ENCODE measurements around the gene BABAM2. TPM values are rescaled to one million over a fixed set of nuclear protein-coding genes. Genes with fewer than 3 reads are reported as not detected.

BABAM2 gene
- total RNA-seq, 1 experiment from 2014 or later, result 46.1 TPM

GRCh38 chr2:28068527-28068926 is 178.0 kb downstream of the BABAM2 start:
- CTCF ChIA-PET, result no interaction called here
- Histone ChIP-seq H3K27ac (no peak overlapping the region), H3K4me2 (no peak overlapping the region), H3K4me1 (replicated peaks; ENCODE audit: insufficient read depth) (no peaks in the 10 kb centered on the region), H3K4me3 (no peak overlapping the region), H3K9me2 (ENCODE audit: insufficient read depth) (no peaks in the 10 kb centered on the region), H3F3A (ENCODE audit: insufficient read depth, low read depth) (peaks cover 8% of the 10 kb centered on the region; the same call in 1 of the 2 replicates), H4K20me1 (ENCODE audit: insufficient read depth) (no peaks in the 10 kb centered on the region), H3K36me3 (ENCODE audit: low read depth) (no peaks in the 10 kb centered on the region), H3K9me3 (ENCODE audit: insufficient read depth, low read depth) (no peaks in the 10 kb centered on the region), H3K79me2 (ENCODE audit: low read depth) (no peaks in the 10 kb centered on the region), H3K27me3 (ENCODE audit: insufficient read depth, low read depth) (no peaks in the 10 kb centered on the region), H2AFZ (no peak overlapping the region)
- no TSS peak for BruUV-seq (replicated peaks)
- intact Hi-C loops (cut with micrococcal nuclease; ENCODE audit: unreplicated experiment), result no loop called here
- DNase-seq, result no peak
- TF ChIP-seq EZH2 (IDR thresholded peaks at IDR 0.05; ENCODE audit: low read depth) (no peak), CTCF (conservative IDR thresholded peaks at IDR 0.05) (no peak)
- POLR2A ChIA-PET (ENCODE audit: unreplicated experiment), result no interaction called here

GRCh38 chr2:28071221-28071620 is 180.7 kb downstream of the BABAM2 start:
- CTCF ChIA-PET, result no interaction called here
- Histone ChIP-seq H3K27ac (no peak overlapping the region), H3K36me3 (ENCODE audit: low read depth) (no peaks in the 10 kb centered on the region), H3K4me1 (replicated peaks; ENCODE audit: insufficient read depth) (no peaks in the 10 kb centered on the region), H2AFZ (no peak overlapping the region), H3K9me3 (ENCODE audit: insufficient read depth, low read depth) (no peaks in the 10 kb centered on the region), H3F3A (ENCODE audit: insufficient read depth, low read depth) (peaks cover 8% of the 10 kb centered on the region; the same call in 1 of the 2 replicates), H3K4me3 (no peak overlapping the region), H4K20me1 (ENCODE audit: insufficient read depth) (no peaks in the 10 kb centered on the region), H3K27me3 (ENCODE audit: insufficient read depth, low read depth) (no peaks in the 10 kb centered on the region), H3K79me2 (ENCODE audit: low read depth) (no peaks in the 10 kb centered on the region), H3K4me2 (no peak overlapping the region), H3K9me2 (ENCODE audit: insufficient read depth) (no peaks in the 10 kb centered on the region)
- BruUV-seq (replicated peaks), result no TSS peak
- no peak for DNase-seq
- intact Hi-C loops (cut with micrococcal nuclease; ENCODE audit: unreplicated experiment), result no loop called here
- POLR2A ChIA-PET (ENCODE audit: unreplicated experiment), result no interaction called here
- no peak for TF ChIP-seq EZH2 (IDR thresholded peaks at IDR 0.05; ENCODE audit: low read depth)
- TF ChIP-seq CTCF (conservative IDR thresholded peaks at IDR 0.05), result no peak

GRCh38 chr2:28074137-28074536 is 183.6 kb downstream of the BABAM2 start:
- intact Hi-C loops (cut with micrococcal nuclease; ENCODE audit: unreplicated experiment), result no loop called here
- H2AFZ ChIP-seq, result no peak overlapping the region
- CTCF ChIA-PET, result no interaction called here
- no peaks in the 10 kb centered on the region for H3F3A ChIP-seq (ENCODE audit: insufficient read depth, low read depth)
- no peaks in the 10 kb centered on the region; the same call in 1 of the 2 replicates for H3K9me2 ChIP-seq (ENCODE audit: insufficient read depth)
- DNase-seq, result no peak
- H3K9me3 ChIP-seq (ENCODE audit: insufficient read depth, low read depth), result no peaks in the 10 kb centered on the region
- no peaks in the 10 kb centered on the region for H3K4me1 ChIP-seq (replicated peaks; ENCODE audit: insufficient read depth)
- no peaks in the 10 kb centered on the region for H3K27me3 ChIP-seq (ENCODE audit: insufficient read depth, low read depth)
- BruUV-seq (replicated peaks), result no TSS peak
- H3K79me2 ChIP-seq (ENCODE audit: low read depth), result no peaks in the 10 kb centered on the region
- H3K4me2 ChIP-seq, result no peak overlapping the region
- POLR2A ChIA-PET (ENCODE audit: unreplicated experiment), result no interaction called here
- TF ChIP-seq EZH2 (IDR thresholded peaks at IDR 0.05; ENCODE audit: low read depth) (no peak), CTCF (conservative IDR thresholded peaks at IDR 0.05) (no peak)
- H3K4me3 ChIP-seq, result no peak overlapping the region
- no peaks in the 10 kb centered on the region for H3K36me3 ChIP-seq (ENCODE audit: low read depth)
- no peaks in the 10 kb centered on the region for H4K20me1 ChIP-seq (ENCODE audit: insufficient read depth)
- no peak overlapping the region for H3K27ac ChIP-seq
